HG02763 (cell line): ENCODE data around the gene OIT3.

Experiments used
- ATAC-seq: cut with Tn5 transposase; IDR thresholded peaks from one replicate; pipeline ENCODE4 v1.9.1; 2021; ENCODE audit warnings: mild to moderate bottlenecking, moderate library complexity; ENCODE audit not compliant: unreplicated experiment

The OIT3 gene

GRCh38 chr10:72893136-72893798 is at the start of gene OIT3:
OIT3 (plus strand) TSS chr10:72893739; CDS start chr10:72893799, 60 bp downstream.
- ATAC-seq = no peak

- ATAC-seq = no peak
These were observed 47.3 kb upstream of the OIT3 start for GRCh38 chr10:72846238-72846637.

GRCh38 chr10:72847681-72848080 is 45.9 kb upstream of the OIT3 start:
- no peak for ATAC-seq

GRCh38 chr10:72850861-72851260 is 42.7 kb upstream of the OIT3 start:
- no peak for ATAC-seq

- no peak for ATAC-seq
These were observed 42.0 kb upstream of the OIT3 start for GRCh38 chr10:72851509-72851908.

- no peak for ATAC-seq
These were observed 41.0 kb upstream of the OIT3 start for GRCh38 chr10:72852508-72852907.

DNA sequence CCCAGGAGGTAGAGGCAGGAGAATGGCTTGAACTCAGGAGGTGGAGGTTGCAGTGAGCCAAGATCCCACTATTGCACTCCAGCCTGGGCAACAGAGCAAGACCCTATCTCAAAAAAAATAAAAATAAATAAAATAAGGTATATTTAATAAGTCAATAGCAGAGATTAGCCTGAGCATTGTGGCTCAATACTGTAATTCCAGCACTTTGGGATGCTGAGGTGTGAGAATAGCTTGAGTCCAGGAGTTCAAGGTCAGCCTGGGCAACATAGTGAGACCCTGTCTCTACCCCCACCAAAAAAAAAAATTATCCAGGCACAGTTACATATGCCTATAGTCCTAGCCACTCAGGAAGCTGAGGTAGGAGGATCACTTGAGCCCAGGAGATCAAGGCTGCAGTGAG is 38.4 kb upstream of the OIT3 start:
- ATAC-seq = no peak

DNA sequence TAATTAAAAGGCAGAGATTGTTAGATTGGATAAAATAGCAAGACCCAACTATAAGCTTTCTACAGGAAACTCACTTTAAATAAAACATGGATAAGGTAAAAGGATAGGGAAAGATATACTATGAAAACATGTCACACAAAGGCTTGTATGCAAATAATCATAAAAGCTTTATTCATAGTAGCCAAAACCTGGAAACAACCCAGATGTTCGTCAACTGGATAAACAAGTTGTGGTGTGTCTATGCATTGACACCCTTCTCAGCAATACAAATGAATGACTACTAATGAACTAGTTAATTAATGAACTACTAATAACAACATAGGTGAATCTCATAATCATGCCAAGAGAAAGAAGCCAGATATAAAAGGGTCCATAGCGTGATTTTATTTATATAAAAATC is 37.7 kb upstream of the OIT3 start:
- ATAC-seq = no peak

GRCh38 chr10:72858067-72858466 is 35.5 kb upstream of the OIT3 start:
- no peak for ATAC-seq

GRCh38 chr10:72862957-72863356 is 30.6 kb upstream of the OIT3 start:
- ATAC-seq = no peak

GRCh38 chr10:72875250-72876055 is 18.1 kb upstream of the OIT3 start:
- no peak for ATAC-seq

DNA sequence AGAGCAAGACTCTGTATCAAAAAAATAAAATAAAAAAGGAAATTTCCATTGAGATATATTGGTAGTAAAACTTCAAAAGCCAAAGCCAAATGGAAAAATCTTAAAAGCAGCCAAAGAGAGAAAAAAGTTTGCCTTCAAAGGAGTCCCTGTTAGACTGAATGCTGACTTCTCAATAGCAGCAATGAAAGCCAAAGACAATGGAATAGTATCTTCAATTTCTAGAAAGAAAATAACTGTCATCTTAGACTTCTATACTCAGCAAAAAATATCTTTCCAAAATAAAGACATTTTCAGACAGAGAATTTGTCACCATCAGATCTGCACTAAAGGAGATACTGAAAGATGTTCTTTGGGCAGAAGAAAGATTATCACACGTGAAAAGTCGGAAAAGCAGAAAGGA is 14.3 kb upstream of the OIT3 start:
- no peak for ATAC-seq

- no peak for ATAC-seq
These were observed 12.2 kb upstream of the OIT3 start for GRCh38 chr10:72881291-72881690.

DNA sequence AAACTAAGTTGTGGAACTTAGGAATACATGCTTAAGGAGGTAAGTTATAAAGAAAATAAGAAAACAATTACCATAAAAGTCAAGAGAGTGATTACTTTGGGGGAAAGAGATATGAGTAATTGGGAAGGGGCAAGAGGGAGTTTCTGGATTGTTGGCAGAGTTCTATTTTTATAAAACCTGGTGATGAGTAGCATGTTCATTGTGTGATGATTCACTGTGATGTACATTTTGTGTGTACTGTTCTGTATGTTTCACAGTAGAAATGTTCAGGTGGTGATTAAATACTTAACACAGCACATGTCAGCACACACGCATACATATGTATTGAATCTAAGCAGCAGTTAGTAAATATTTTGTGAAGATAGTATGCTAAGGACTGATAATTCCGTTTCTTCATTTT is 9.7 kb upstream of the OIT3 start:
- ATAC-seq = no peak

- no peak for ATAC-seq
These were observed 7.6 kb upstream of the OIT3 start for GRCh38 chr10:72885953-72886352.

DNA sequence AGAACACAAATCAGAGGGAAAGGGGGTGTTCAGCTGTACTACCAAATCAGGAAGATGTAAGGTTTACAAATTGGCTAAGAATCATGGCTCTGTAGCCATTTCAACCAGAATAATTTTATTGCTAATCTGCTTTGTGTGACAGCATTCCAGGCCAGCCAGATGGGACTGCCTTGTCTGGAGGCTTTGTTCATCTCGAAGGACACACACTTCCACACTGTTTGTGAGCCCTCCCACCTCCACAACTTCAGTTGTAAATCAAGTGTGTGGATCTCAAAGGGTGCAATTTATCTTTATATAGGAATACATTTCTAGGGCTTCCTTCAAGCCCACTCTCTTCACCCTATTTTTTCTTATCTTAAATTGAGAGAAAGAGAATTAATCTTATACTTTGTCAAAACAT is 6.9 kb upstream of the OIT3 start:
- no peak for ATAC-seq

- no peak for ATAC-seq
These were observed 6.5 kb upstream of the OIT3 start for GRCh38 chr10:72887043-72887442.

GRCh38 chr10:72888151-72888638 is 5.3 kb upstream of the OIT3 start:
- ATAC-seq = no peak

GRCh38 chr10:72889391-72889831 is 4.1 kb upstream of the OIT3 start:
- ATAC-seq = no peak

DNA sequence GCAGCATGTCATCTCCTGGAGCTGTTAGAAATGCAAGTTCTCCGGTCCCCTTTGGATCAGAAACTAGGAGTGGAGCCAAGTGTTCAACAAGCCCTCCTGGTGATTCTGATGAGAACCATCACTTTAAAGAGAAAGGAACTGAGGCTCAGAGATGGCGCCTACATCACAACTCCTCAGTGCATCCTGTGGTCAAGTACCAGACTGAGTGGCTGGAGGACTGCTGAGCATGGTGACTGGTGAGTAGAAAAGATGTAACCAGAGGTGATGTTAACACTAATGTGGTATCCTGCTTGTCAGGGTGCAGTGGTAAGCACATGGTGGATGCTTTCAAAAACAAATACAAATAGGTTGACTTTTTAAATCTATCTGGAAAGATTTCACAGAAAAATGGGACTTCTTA is 3.5 kb upstream of the OIT3 start:
- ATAC-seq = no peak

- no peak for ATAC-seq
These were observed 1.8 kb downstream of the OIT3 start for GRCh38 chr10:72895236-72895850.

- ATAC-seq = no peak
These were observed 5.1 kb downstream of the OIT3 start for GRCh38 chr10:72898616-72899015.
